HG03280 (cell line): Measurements from ENCODE around the gene FAM222B.
A peak's percentile ranks its signal among the peaks of the same experiment; 100 is the strongest.

Source experiments
- ATAC-seq: cut with Tn5 transposase; IDR thresholded peaks from one replicate; pipeline ENCODE4 v1.9.1; 2021; ENCODE audit warnings: mild to moderate bottlenecking, moderate library complexity; ENCODE audit not compliant: unreplicated experiment

FAM222B gene

DNA sequence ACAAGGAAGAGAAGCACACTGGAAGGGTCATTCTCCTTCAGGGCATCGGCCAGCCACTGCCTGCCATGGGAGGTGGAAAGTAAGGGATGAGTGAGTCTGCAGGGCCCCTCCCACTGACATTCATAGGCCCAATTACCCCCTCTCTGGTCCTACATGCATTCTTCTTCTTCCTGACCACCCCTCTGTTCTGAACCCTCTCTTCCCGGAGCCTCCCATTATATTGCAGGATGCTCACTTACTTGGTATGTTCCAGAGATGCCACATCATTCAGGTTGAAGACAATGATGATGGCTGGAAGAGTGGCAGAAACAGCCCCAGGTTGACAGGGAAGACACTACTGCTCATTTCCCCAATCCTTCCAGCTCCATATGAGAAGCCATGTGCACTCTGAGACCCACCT is 127.4 kb downstream of the FAM222B start:
- no peak for ATAC-seq

DNA sequence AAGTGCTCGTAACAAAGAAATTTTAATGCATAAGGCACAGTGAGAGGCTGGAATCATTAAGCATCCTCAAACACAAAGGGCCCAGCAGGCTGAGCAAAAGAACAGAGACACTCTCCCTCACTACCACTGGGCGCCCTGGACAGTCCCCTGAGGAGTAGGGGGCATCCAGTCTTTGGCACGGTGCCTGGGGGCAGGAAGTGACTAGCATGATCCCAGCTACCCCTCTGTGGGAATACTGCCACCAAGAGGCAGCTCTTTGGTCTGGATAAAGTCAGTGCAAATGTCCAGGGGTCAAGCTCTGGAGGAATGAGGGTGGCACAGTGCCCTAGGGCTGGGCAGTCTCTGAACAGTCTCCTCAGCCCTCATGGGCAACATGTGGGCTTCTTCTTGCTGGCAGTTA is 128.3 kb downstream of the FAM222B start:
- no peak for ATAC-seq

GRCh38 chr17:28712705-28713415 is 129.7 kb downstream of the FAM222B start:
- ATAC-seq, result no peak

DNA sequence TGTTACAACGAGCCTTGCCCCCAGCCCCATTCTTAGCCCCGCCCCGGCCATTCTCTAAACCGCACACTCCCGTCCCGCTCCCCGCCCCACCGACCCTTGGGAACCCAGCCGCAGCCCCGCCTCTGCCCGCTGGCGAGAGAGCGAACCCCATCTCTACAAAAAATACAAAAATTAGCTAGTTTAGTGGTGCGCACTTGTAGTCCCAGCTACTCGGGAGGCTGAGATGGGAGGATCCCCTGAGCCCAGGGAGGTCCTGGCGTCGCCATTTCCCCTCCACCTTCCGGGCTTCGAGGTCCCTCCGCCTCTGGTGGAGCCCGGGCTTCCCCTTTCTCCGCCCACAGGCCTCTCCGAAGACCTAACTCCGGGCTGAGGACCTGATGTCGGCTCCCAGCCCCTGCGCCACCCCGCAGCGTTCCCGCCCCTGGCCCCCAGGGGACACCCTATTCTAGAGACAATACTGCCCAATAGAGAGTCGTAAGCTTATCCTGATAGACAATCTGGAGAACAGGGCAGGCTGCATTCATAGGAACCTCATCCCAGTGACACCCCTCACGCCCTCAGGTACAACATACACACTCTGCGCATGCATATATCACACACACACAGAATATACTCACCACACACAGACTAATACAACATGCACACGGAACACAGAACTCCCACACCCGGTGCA is 130.4 kb downstream of the FAM222B start:
- ATAC-seq, result peak; percentile 21

DNA sequence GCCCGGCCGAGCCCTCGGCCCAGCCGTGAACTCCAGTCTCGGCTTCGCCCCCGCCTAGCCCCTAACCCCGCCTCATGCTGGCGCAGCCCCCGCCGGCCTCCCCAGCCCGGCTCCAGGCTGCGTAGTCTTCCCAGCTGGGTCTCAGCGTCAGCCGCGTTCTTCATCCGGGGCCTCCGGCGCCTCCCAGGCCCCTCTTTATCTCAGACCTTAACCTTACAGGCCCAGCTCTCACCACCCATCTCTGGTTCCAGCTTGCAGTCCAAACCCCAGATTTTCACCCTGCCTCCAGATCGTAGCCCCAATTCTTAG is 130.9 kb downstream of the FAM222B start, which contains the start of gene PROCA1:
Gene PROCA1 (minus strand): TSS at position 166 of the 309 bp plus-strand sequence. CDS start 228 bp downstream, outside the sequence.
- ATAC-seq, result no peak

DNA sequence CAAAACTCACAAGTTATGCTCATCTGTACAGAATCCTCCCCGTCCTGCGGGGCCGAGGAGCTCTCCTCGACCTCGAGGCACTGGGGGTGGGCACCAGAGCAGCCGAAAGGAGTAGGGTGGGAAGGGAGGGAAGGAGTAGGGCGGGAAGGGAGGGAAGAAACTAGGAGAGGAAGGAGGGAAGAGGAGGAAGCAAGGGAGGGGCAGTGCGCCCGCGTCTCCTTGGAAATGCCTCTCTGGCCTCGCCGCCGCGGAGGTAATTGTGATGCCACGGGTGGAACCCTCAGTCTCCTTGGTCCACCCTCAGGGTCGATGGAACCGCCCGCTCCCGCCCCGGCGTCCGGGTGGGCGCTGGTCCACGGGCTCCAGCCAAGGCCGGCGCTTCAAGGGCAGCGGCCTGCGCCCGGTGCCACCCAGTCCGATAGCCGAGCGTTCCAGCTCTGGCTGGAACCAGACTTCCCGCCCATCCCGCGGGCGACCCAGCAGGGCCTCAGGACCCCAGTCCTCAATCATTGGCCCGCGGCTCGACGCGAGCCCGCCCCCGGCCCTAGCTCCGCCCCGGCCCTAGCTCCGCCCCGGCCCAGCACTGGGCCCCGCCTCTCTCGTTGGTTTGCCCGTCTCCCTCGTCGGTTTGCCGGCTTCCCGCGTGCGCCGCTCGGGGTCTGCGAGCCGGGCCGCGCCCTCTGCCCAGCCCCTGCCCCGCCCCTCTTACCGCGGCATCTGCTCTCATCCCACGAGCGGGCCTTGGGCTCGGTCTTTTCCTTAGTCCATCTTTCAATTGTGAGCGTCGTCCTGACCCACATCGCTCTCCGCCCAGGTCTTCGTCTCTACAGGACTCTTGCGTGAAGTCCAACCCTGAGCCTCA is 131.5 kb downstream of the FAM222B start:
- ATAC-seq, result peak; percentile 82

DNA sequence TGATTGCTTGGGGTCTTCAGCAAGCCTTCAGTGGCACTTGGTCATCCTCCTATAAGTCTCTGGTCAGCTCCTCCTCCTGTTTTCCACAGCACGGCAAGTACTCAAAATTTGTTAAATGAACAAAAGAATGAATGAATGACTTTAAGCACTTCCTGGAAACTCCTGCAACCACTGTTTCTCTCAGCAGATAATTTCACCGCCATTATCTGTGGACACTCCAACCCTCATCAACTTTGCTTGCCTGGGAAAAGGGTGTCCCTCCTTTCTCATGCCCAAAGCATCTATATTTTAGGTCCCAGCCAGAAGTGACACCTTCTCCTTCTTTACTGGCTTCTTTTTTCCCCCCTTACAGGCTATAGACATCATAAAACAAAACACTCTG is 135.3 kb downstream of the FAM222B start:
- no peak for ATAC-seq

GRCh38 chr17:28706471-28707338 is 135.9 kb downstream of the FAM222B start:
- ATAC-seq, result no peak
